ENCODE measurements around the gene PCDHGB2.

DNA sequence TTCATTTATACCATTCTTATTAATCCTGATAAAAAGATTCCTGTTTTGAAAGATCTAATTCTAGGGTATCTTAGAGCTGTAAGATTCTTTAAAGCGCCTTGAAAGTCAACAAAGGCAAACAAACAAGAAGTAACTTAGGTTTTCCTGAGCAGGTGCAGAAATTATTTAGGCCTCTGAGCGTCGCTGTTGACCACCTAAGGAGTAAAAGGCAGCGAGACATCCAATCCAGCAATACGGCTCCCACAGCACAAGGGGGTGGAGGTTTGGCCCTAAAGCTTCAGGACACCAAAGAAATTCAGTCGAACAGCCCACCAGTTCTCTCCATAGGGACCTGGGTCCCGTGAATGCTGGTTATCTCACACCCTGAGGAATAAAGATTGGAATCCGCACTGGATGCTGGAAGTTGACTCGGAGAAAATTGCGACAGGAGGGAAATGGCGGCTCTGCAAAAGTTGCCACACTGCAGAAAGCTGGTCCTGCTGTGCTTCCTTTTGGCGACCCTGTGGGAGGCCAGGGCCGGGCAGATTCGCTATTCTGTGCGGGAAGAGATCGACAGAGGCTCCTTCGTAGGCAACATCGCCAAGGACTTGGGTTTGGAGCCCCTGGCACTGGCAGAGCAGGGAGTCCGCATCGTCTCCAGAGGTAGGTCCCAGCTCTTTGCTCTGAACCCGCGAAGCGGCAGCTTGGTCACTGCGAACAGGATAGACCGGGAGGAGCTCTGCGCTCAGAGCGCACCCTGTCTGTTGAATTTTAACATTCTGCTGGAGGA, 21.1 kb upstream of the PCDHGB2 start, which contains the start of gene PCDHGA2:
- TF ChIP-seq, protein P1, sequence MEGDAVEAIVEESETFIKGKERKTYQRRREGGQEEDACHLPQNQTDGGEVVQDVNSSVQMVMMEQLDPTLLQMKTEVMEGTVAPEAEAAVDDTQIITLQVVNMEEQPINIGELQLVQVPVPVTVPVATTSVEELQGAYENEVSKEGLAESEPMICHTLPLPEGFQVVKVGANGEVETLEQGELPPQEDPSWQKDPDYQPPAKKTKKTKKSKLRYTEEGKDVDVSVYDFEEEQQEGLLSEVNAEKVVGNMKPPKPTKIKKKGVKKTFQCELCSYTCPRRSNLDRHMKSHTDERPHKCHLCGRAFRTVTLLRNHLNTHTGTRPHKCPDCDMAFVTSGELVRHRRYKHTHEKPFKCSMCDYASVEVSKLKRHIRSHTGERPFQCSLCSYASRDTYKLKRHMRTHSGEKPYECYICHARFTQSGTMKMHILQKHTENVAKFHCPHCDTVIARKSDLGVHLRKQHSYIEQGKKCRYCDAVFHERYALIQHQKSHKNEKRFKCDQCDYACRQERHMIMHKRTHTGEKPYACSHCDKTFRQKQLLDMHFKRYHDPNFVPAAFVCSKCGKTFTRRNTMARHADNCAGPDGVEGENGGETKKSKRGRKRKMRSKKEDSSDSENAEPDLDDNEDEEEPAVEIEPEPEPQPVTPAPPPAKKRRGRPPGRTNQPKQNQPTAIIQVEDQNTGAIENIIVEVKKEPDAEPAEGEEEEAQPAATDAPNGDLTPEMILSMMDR (IDR thresholded peaks at IDR 0.05; ENCODE audit: poor library complexity), result no peak
- TF ChIP-seq EZH2 (IDR thresholded peaks at IDR 0.05; ENCODE audit: borderline replicate concordance), result no peak

Measured in hepatocyte (in vitro differentiated cells).